SK-N-SH (cell line): ENCODE data around the gene MEGF6. TPM values are rescaled to one million over a fixed set of nuclear protein-coding genes. Genes with fewer than 3 reads are reported as not detected.

ENCODE experiments used
- CTCF ChIA-PET: fragments of 300-600, 350-600 bp; formaldehyde crosslinking; extraction: SDS; loops from one replicate; lab custom pipeline; 2021; lab: Yijun Ruan, JAX
- POLR2A ChIA-PET: fragments of 350-600 bp; sonication (Branson Sonifier 250); formaldehyde crosslinking; extraction: SDS; loops from one replicate; lab custom pipeline; 2020; ENCODE audit warnings: antibody characterized with exemption, inconsistent platforms; lab: Yijun Ruan, JAX
- DNase-seq: peaks from one replicate; pipeline ENCODE4 v3.0.0; 2012
- H2AFZ ChIP-seq: fragments of 200-600 bp; sonication (generic); 2 replicates; pipeline ENCODE4 v1.8.1; 2016; ENCODE audit warnings: antibody characterized with exemption, mild to moderate bottlenecking, low read depth
- H3F3A ChIP-seq: fragments of 200-600 bp; sonication (generic); replicated peaks from 2 replicates; pipeline ENCODE3; 2016; ENCODE audit warnings: antibody characterized with exemption, mild to moderate bottlenecking; ENCODE audit not compliant: insufficient read depth
- H3K27ac ChIP-seq, 2 experiments: fragments of 200-500 bp in 1 of 2; fragments of 200-600 bp in 1 of 2; sonication (Bioruptor generic) in 1 of 2; sonication (generic), shearing (Covaris generic) in 1 of 2; 2 replicates each; pipeline versions ENCODE4 v1.5.1 to v1.6.1; 2014 to 2016; ENCODE audit warnings: low read depth in 2 of 2, inconsistent platforms in 1 of 2, low read length in 1 of 2, mild to moderate bottlenecking in 1 of 2, mixed read lengths in 1 of 2
- H3K27me3 ChIP-seq: fragments of 200-600 bp; sonication (generic), shearing (Covaris generic); 2 replicates; pipeline ENCODE4 v1.6.1; 2016; ENCODE audit warnings: mixed run types; ENCODE audit not compliant: insufficient read depth
- H3K36me3 ChIP-seq, 2 experiments: fragments of 200-500 bp in 1 of 2; fragments of 200-600 bp in 1 of 2; sonication (Bioruptor generic) in 1 of 2; sonication (generic) in 1 of 2; replicated peaks in 1 of 2; 2 replicates each; pipeline versions ENCODE3 to v1.5.1; 2014 to 2016; ENCODE audit warnings: low read length in 1 of 2, mild to moderate bottlenecking in 1 of 2; ENCODE audit not compliant: insufficient read depth in 2 of 2, control insufficient read depth in 1 of 2
- H3K4me1 ChIP-seq, 2 experiments: fragments of 200-500 bp in 1 of 2; fragments of 200-600 bp in 1 of 2; sonication (Bioruptor generic) in 1 of 2; sonication (generic), shearing (Covaris generic) in 1 of 2; 2 replicates each; pipeline versions ENCODE4 v1.5.1 to v1.6.1; 2014 to 2016; ENCODE audit warnings: low read depth in 1 of 2, low read length in 1 of 2, mixed run types in 1 of 2; ENCODE audit not compliant: insufficient read depth in 2 of 2, control insufficient read depth in 1 of 2
- H3K4me2 ChIP-seq: fragments of 200-600 bp; sonication (generic), shearing (Covaris generic); 2 replicates; pipeline ENCODE4 v1.6.1; 2017; ENCODE audit warnings: mixed run types
- H3K4me3 ChIP-seq, 2 experiments: fragments of 200-500 bp in 1 of 2; fragments of 200-600 bp in 1 of 2; sonication (Bioruptor generic) in 1 of 2; sonication (generic), shearing (Covaris generic) in 1 of 2; 2 replicates each; pipeline versions ENCODE4 v1.5.1 to v1.8.1; 2014 to 2016; ENCODE audit warnings: low read depth in 2 of 2, inconsistent platforms in 1 of 2, low read length in 1 of 2, mild to moderate bottlenecking in 1 of 2, mixed read lengths in 1 of 2, moderate library complexity in 1 of 2
- H3K79me2 ChIP-seq: fragments of 200-600 bp; sonication (generic); 2 replicates; pipeline ENCODE4 v1.8.1; 2017; ENCODE audit warnings: mild to moderate bottlenecking; ENCODE audit not compliant: insufficient read depth
- H3K9ac ChIP-seq: fragments of 200-600 bp; sonication (generic); 2 replicates; pipeline ENCODE4 v1.6.1; 2017; ENCODE audit warnings: mixed run types
- H3K9me2 ChIP-seq: fragments of 200-600 bp; sonication (generic); 2 replicates; pipeline ENCODE4 v1.6.1; 2017; ENCODE audit warnings: mixed run types
- H3K9me3 ChIP-seq: fragments of 200-600 bp; sonication (generic); 2 replicates; pipeline ENCODE4 v1.6.1; 2017; ENCODE audit warnings: mixed run types, mild to moderate bottlenecking, moderate library complexity
- H4K20me1 ChIP-seq: fragments of 200-600 bp; sonication (generic); 2 replicates; pipeline ENCODE4 v1.6.1; 2017; ENCODE audit warnings: mild to moderate bottlenecking, mixed run types; ENCODE audit not compliant: insufficient read depth
- ELF1 ChIP-seq: IDR thresholded peaks from 2 replicates; pipeline ENCODE4 v1.4.0; 2012
- EP300 ChIP-seq, 2 experiments: IDR thresholded peaks; 2 replicates each; pipeline versions ENCODE4 v1.4.0 to v1.6.1; 2012; ENCODE audit warnings: borderline replicate concordance in 1 of 2, low read depth in 1 of 2, low read length in 1 of 2
- EZH2phosphoT487 ChIP-seq: fragments of 200-600 bp; sonication (generic); IDR thresholded peaks from 2 replicates; pipeline ENCODE4 v1.6.1; 2017; ENCODE audit warnings: low read depth, mixed run types, mild to moderate bottlenecking, antibody characterized with exemption, moderate library complexity, borderline replicate concordance
- FOSL2 ChIP-seq: IDR thresholded peaks from 2 replicates; pipeline ENCODE4 v1.4.0; 2012; ENCODE audit warnings: low read depth, mild to moderate bottlenecking, moderate library complexity, borderline replicate concordance
- GABPA ChIP-seq: IDR thresholded peaks from 2 replicates; pipeline ENCODE4 v1.4.0; 2012; ENCODE audit warnings: low read depth, mild to moderate bottlenecking
- JUND ChIP-seq: IDR thresholded peaks from 2 replicates; pipeline ENCODE4 v1.4.0; 2012
- MEF2A ChIP-seq: IDR thresholded peaks from 2 replicates; pipeline ENCODE4 v1.4.0; 2012; ENCODE audit warnings: low read depth, borderline replicate concordance
- NRF1 ChIP-seq: IDR thresholded peaks from 2 replicates; pipeline ENCODE4 v1.6.1; 2012; ENCODE audit warnings: low read depth, mild to moderate bottlenecking, low read length
- RXRA ChIP-seq: IDR thresholded peaks from 2 replicates; pipeline ENCODE4 v1.4.0; 2012; ENCODE audit warnings: low read depth, mild to moderate bottlenecking, borderline replicate concordance
- SMC3 ChIP-seq: IDR thresholded peaks from 2 replicates; pipeline ENCODE4 v1.6.1; 2012; ENCODE audit warnings: low read depth, low read length, improper control_type of control experiment
- TEAD4 ChIP-seq: IDR thresholded peaks from 2 replicates; pipeline ENCODE4 v1.4.0; 2012; ENCODE audit warnings: mild to moderate bottlenecking, borderline replicate concordance; ENCODE audit not compliant: insufficient read depth
- YY1 ChIP-seq: IDR thresholded peaks from 2 replicates; pipeline ENCODE4 v1.4.0; 2012; ENCODE audit warnings: low read depth, mild to moderate bottlenecking
- WGBS: methylation state at CpG from one replicate; pipeline ENCODE4 v1.1.6; 2017; ENCODE audit warnings: low lambda C conversion rate; 5-methylcytosine and 5-hydroxymethylcytosine counted together
- polyA plus RNA-seq, 3 experiments: library from polyadenylated mRNA; depleted of rRNA; stranded (reverse); fragments of >200 nt; gene quantifications; 2 replicates each; pipeline ENCODE4 v1.2.3, GENCODE V29; 2012
- TF ChIP-seq, protein P1 (sequence below): IDR thresholded peaks from 2 replicates; pipeline ENCODE4; 2012
- TF ChIP-seq, protein P2 (sequence below): IDR thresholded peaks from 2 replicates; pipeline ENCODE4 v1.4.0; 2012; ENCODE audit warnings: low read depth, borderline replicate concordance
- TF ChIP-seq, protein P3 (sequence below): fragments of 150-350 bp; IDR thresholded peaks from 2 replicates; pipeline ENCODE4 v1.6.1; 2017; ENCODE audit warnings: antibody characterized with exemption, low read length, low read depth, borderline replicate concordance
- TF ChIP-seq, protein P4 (sequence below): fragments of 150-350 bp; IDR thresholded peaks from 2 replicates; pipeline ENCODE4 v1.6.1; 2016; ENCODE audit warnings: mild to moderate bottlenecking, low read depth, low read length
- TF ChIP-seq, protein P5 (sequence below): IDR thresholded peaks from 2 replicates; pipeline ENCODE4 v1.6.1; 2012; ENCODE audit warnings: mild to moderate bottlenecking, low read depth, low read length, moderate library complexity

Gene MEGF6
- polyA plus RNA-seq, 1 of the 3 experiments (the other 2 are of a cell fraction), result 7.6 TPM

DNA sequence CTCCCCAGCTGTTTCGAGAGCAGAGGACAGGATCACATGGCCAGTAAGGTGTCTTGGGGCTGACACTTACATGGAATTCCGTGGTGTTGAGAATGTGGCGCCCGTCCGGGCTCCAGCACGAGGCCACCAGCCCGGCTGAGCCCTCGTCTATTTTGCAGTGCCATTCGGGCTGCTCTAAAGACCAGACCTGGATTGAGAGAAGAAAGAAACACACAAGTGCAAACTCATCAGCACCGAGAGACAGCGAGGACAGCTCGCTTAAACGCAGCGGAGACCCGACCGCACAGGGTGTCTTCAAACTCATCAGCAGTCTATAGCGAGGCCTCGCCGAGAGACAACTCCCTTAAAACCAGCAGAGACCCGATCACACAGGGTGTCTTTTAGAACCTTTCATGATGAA, 35.3 kb upstream of the MEGF6 start:
- Histone ChIP-seq H2AFZ (no peak overlapping the region), H3K4me1 (peaks cover 0 to 9% of the 10 kb centered on the region in 2 experiments; a peak in 2 of 4 replicates), H3F3A (no peaks in the 10 kb centered on the region), H3K36me3 (peaks cover 11 to 47% of the 10 kb centered on the region in 2 experiments), H3K9me2 (no peaks in the 10 kb centered on the region), H3K4me2 (no peak overlapping the region), H4K20me1 (no peaks in the 10 kb centered on the region), H3K27me3 (no peaks in the 10 kb centered on the region; the same call in 1 of the 2 replicates), H3K9me3 (no peaks in the 10 kb centered on the region), H3K9ac (no peak overlapping the region), H3K4me3 (no peak overlapping the region), H3K79me2 (peaks cover 19% of the 10 kb centered on the region), H3K27ac (no peak overlapping the region)
- POLR2A ChIA-PET, result no interaction called here
- CTCF ChIA-PET, result interaction anchor here (1.3 to 1.6 kb wide), 4 partner anchors 16 to 65 kb away, joined by 3 to 5 read pairs (median 4); no protein-coding TSS in a partner anchor
- DNase-seq, result no peak
- WGBS, result 91% methylated on average over 12 of the region's 20 CpGs
- TF ChIP-seq ELF1, result no peak
- TF ChIP-seq, protein P1, sequence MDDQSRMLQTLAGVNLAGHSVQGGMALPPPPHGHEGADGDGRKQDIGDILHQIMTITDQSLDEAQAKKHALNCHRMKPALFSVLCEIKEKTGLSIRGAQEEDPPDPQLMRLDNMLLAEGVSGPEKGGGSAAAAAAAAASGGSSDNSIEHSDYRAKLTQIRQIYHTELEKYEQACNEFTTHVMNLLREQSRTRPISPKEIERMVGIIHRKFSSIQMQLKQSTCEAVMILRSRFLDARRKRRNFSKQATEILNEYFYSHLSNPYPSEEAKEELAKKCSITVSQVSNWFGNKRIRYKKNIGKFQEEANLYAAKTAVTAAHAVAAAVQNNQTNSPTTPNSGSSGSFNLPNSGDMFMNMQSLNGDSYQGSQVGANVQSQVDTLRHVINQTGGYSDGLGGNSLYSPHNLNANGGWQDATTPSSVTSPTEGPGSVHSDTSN, result no peak

DNA sequence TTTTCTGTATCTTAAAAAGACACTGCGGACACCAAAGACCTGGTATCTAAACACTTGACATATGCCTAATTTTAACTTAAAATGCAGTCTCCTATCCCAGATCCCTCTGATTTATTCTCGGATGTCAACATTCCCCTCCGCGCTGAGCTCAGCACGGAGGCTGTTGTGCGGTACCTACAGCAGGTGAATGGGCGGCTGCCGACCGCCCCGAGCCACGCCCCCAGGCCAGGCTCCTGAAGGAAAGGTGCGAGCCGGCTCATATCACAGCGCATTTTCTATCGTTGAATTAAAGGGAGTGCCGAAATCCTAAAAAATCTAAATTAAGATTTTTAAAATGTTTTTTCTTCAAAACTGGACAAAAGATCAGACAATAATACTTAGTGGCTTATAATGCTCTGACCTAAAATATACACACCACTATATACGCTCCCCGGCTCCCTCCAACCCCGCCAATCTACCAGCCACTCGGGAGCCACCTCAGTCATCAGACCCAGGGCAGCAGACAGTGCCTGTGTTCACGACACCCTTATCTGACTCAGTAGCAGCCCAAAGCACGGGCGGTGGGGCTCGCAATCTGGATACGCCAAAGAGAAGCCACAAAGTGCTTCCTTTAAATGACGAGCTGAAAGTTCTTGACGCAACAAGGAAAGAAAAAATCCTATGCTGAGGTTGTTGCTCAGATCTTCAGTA, 34.5 kb upstream of the MEGF6 start:
- no peak for DNase-seq
- no peak overlapping the region for H3K27ac ChIP-seq
- peaks cover 0 to 9% of the 10 kb centered on the region in 2 experiments; a peak in 2 of 4 replicates for H3K4me1 ChIP-seq
- no peaks in the 10 kb centered on the region for H3K9me3 ChIP-seq
- H3F3A ChIP-seq, result no peaks in the 10 kb centered on the region
- H4K20me1 ChIP-seq, result no peaks in the 10 kb centered on the region
- H3K79me2 ChIP-seq, result peaks cover 19% of the 10 kb centered on the region
- H3K27me3 ChIP-seq, result no peaks in the 10 kb centered on the region; the same call in 1 of the 2 replicates
- ChIA-PET CTCF (interaction anchor here (1.3 to 1.6 kb wide), 4 partner anchors 16 to 65 kb away, joined by 3 to 5 read pairs (median 4); no protein-coding TSS in a partner anchor), POLR2A (no interaction called here)
- no peak overlapping the region for H3K4me3 ChIP-seq
- no peak overlapping the region for H3K9ac ChIP-seq
- TF ChIP-seq, protein P2, sequence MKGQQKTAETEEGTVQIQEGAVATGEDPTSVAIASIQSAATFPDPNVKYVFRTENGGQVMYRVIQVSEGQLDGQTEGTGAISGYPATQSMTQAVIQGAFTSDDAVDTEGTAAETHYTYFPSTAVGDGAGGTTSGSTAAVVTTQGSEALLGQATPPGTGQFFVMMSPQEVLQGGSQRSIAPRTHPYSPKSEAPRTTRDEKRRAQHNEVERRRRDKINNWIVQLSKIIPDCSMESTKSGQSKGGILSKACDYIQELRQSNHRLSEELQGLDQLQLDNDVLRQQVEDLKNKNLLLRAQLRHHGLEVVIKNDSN, result no peak
- no peak for TF ChIP-seq GABPA
- TF ChIP-seq EZH2phosphoT487, result no peak
- no peak for TF ChIP-seq ELF1
- TF ChIP-seq YY1, result no peak
- TF ChIP-seq EP300 (IDR thresholded peaks at IDR 0.05; ENCODE audit: borderline replicate concordance in 1 of 2, low read depth in 1 of 2, low read length in 1 of 2), result no peak
- no peak for TF ChIP-seq JUND
- TF ChIP-seq, protein P1, result no peak
- TF ChIP-seq, protein P3, sequence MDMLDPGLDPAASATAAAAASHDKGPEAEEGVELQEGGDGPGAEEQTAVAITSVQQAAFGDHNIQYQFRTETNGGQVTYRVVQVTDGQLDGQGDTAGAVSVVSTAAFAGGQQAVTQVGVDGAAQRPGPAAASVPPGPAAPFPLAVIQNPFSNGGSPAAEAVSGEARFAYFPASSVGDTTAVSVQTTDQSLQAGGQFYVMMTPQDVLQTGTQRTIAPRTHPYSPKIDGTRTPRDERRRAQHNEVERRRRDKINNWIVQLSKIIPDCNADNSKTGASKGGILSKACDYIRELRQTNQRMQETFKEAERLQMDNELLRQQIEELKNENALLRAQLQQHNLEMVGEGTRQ, result no peak
- no peak for TF ChIP-seq NRF1
- no peak for TF ChIP-seq MEF2A
- no peak for TF ChIP-seq FOSL2
- no peak for TF ChIP-seq TEAD4
- TF ChIP-seq RXRA, result no peak
- TF ChIP-seq SMC3, result no peak
- TF ChIP-seq, protein P4, sequence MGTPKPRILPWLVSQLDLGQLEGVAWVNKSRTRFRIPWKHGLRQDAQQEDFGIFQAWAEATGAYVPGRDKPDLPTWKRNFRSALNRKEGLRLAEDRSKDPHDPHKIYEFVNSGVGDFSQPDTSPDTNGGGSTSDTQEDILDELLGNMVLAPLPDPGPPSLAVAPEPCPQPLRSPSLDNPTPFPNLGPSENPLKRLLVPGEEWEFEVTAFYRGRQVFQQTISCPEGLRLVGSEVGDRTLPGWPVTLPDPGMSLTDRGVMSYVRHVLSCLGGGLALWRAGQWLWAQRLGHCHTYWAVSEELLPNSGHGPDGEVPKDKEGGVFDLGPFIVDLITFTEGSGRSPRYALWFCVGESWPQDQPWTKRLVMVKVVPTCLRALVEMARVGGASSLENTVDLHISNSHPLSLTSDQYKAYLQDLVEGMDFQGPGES, result no peak
- TF ChIP-seq, protein P5, sequence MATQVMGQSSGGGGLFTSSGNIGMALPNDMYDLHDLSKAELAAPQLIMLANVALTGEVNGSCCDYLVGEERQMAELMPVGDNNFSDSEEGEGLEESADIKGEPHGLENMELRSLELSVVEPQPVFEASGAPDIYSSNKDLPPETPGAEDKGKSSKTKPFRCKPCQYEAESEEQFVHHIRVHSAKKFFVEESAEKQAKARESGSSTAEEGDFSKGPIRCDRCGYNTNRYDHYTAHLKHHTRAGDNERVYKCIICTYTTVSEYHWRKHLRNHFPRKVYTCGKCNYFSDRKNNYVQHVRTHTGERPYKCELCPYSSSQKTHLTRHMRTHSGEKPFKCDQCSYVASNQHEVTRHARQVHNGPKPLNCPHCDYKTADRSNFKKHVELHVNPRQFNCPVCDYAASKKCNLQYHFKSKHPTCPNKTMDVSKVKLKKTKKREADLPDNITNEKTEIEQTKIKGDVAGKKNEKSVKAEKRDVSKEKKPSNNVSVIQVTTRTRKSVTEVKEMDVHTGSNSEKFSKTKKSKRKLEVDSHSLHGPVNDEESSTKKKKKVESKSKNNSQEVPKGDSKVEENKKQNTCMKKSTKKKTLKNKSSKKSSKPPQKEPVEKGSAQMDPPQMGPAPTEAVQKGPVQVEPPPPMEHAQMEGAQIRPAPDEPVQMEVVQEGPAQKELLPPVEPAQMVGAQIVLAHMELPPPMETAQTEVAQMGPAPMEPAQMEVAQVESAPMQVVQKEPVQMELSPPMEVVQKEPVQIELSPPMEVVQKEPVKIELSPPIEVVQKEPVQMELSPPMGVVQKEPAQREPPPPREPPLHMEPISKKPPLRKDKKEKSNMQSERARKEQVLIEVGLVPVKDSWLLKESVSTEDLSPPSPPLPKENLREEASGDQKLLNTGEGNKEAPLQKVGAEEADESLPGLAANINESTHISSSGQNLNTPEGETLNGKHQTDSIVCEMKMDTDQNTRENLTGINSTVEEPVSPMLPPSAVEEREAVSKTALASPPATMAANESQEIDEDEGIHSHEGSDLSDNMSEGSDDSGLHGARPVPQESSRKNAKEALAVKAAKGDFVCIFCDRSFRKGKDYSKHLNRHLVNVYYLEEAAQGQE, result no peak
- 95% methylated on average over 27 of the region's 27 CpGs for WGBS
- H2AFZ ChIP-seq, result no peak overlapping the region
- H3K36me3 ChIP-seq, result peaks cover 11 to 52% of the 10 kb centered on the region in 2 experiments
- no peaks in the 10 kb centered on the region for H3K9me2 ChIP-seq
- no peak overlapping the region for H3K4me2 ChIP-seq
